Peyer's patch (tissue), 4 donors: ENCODE measurements around the gene HLA-A.

Experiments used
- CTCF ChIP-seq, 6 experiments: fragments of 450-650 bp in 4 of 6; fragments of 200-600 bp in 2 of 6; sonication (generic) in 1 of 6; IDR thresholded peaks; one replicate each; pipeline ENCODE4 v1.5.1; 2017 to 2019; ENCODE audit warnings: antibody characterized with exemption in 6 of 6, mild to moderate bottlenecking in 3 of 6, moderate library complexity in 1 of 6
- POLR2A ChIP-seq, 2 donors: fragments of 450-650 bp; IDR thresholded peaks; one replicate each; pipeline ENCODE4 v1.5.1; 2017; ENCODE audit warnings: antibody characterized with exemption in 2 of 2, mild to moderate bottlenecking in 2 of 2, moderate library complexity in 2 of 2

GRCh38 chr6:29941016-29941415, 1.3 kb upstream of the HLA-A start:
- no peak for TF ChIP-seq CTCF (IDR thresholded peaks at IDR 0.05)
- TF ChIP-seq POLR2A (IDR thresholded peaks at IDR 0.05): no peak
